Panc1 (cell line): ENCODE data around the gene TUSC7. TPM values are rescaled to one million over a fixed set of nuclear protein-coding genes. Genes with fewer than 3 reads are reported as not detected.

Experiments
- ATAC-seq: fragments of 200-7000 bp; cut with Tn5 transposase; 2 replicates; pipeline ENCODE4 v1.9.1; 2020; ENCODE audit warnings: mild to moderate bottlenecking, moderate library complexity
- BruUV-seq: library from RNA; stranded (reverse); fragments of 400-500 nt; replicated peaks from 2 replicates; lab custom pipeline; 2021; lab: Mats Ljungman, UMichigan
- CTCF ChIA-PET: fragments of 300-600 bp; sonication (Branson Sonifier 250); formaldehyde crosslinking; loops from one replicate; lab custom pipeline; 2022; ENCODE audit warnings: antibody characterized with exemption; lab: Charles Lee
- POLR2A ChIA-PET: fragments of 300-600 bp; sonication (Branson Sonifier 250); formaldehyde crosslinking; loops from one replicate; lab custom pipeline; 2022; ENCODE audit warnings: antibody characterized with exemption; lab: Charles Lee
- DNase-seq: peaks from one replicate; pipeline ENCODE4 v3.0.0-alpha.2; 2010; ENCODE audit warnings: low read depth, low spot score
- H3K27ac ChIP-seq: 2 replicates; pipeline ENCODE4 v1.5.1; 2011; ENCODE audit warnings: mild to moderate bottlenecking, low read length, inconsistent platforms
- H3K27me3 ChIP-seq: fragments of 200-500 bp; sonication (Bioruptor generic); 2 replicates; pipeline ENCODE4 v1.6.0; 2014; ENCODE audit warnings: low read length, inconsistent platforms; ENCODE audit not compliant: control insufficient read depth, insufficient read depth
- H3K36me3 ChIP-seq: fragments of 200-500 bp; sonication (Bioruptor generic); 2 replicates; pipeline ENCODE4 v1.5.1; 2014; ENCODE audit warnings: inconsistent platforms, mild to moderate bottlenecking, low read length, moderate library complexity; ENCODE audit not compliant: control insufficient read depth, insufficient read depth
- H3K4me1 ChIP-seq: 2 replicates; pipeline ENCODE4 v1.5.1; 2011; ENCODE audit warnings: inconsistent platforms, mild to moderate bottlenecking, low read length, moderate library complexity; ENCODE audit not compliant: control insufficient read depth, insufficient read depth
- H3K4me3 ChIP-seq, 2 experiments: 2 replicates each; pipeline ENCODE4 v1.5.1; 2011 to 2012; ENCODE audit warnings: low read depth in 2 of 2, low read length in 2 of 2, mild to moderate bottlenecking in 2 of 2, inconsistent platforms in 1 of 2, moderate library complexity in 1 of 2
- H3K9me3 ChIP-seq: fragments of 200-500 bp; sonication (Bioruptor generic); 2 replicates; pipeline ENCODE4 v1.5.1; 2014; ENCODE audit warnings: low read depth, mild to moderate bottlenecking, inconsistent platforms, low read length, moderate library complexity; ENCODE audit not compliant: control insufficient read depth, insufficient read depth
- CTCF ChIP-seq: fragments of 450-650 bp; IDR thresholded peaks from 2 replicates; pipeline ENCODE4 v1.5.1; 2017; ENCODE audit warnings: mild to moderate bottlenecking
- POLR2AphosphoS5 ChIP-seq: IDR thresholded peaks from 2 replicates; pipeline ENCODE4 v1.6.1; 2012; ENCODE audit warnings: mild to moderate bottlenecking, low read depth, low read length, moderate library complexity
- REST ChIP-seq, 2 experiments: IDR thresholded peaks; 2 replicates each; pipeline ENCODE4 v1.6.1; 2011 to 2012; ENCODE audit warnings: low read depth in 2 of 2, control low read depth in 1 of 2, low read length in 1 of 2, mild to moderate bottlenecking in 1 of 2, moderate library complexity in 1 of 2; ENCODE audit not compliant: insufficient read depth in 1 of 2
- SIN3A ChIP-seq: IDR thresholded peaks from 2 replicates; pipeline ENCODE4 v1.6.1; 2012; ENCODE audit warnings: low read depth, mild to moderate bottlenecking, low read length, moderate library complexity, borderline replicate concordance; ENCODE audit not compliant: insufficient read depth
- TCF7L2 ChIP-seq: IDR thresholded peaks from 2 replicates; pipeline ENCODE4 v1.6.1; 2011; ENCODE audit warnings: mild to moderate bottlenecking, low read depth, low read length, inconsistent platforms
- in situ Hi-C: cut with HindIII; loops from 2 replicates; pipeline ENCODE4 v1.10.0; 2016; ENCODE audit warnings: low sequenced_read_pairs, low pct_unique_long_range_greater_than_20kb
- intact Hi-C: fragments of 100-400 bp; cut with micrococcal nuclease; formaldehyde crosslinking; loops from one replicate; pipeline ENCODE4 v1.10.0; 2022; ENCODE audit not compliant: unreplicated experiment
- total RNA-seq: library from RNA; stranded (reverse); gene quantifications from one replicate; pipeline ENCODE4 v1.2.1, GENCODE V29; 2021; ENCODE audit not compliant: unreplicated experiment

TUSC7 gene
- total RNA-seq, 1 experiment from 2014 or later, result not detected

- no peak for TF ChIP-seq TCF7L2
- no peak for TF ChIP-seq REST (IDR thresholded peaks at IDR 0.05; ENCODE audit: insufficient read depth in 1 of 2, low read depth in 2 of 2, low read length in 1 of 2)
- TF ChIP-seq SIN3A, result no peak
- TF ChIP-seq CTCF, result no peak
- TF ChIP-seq POLR2AphosphoS5, result no peak
- H3K27me3 ChIP-seq, result no peaks in the 10 kb centered on the region
- intact Hi-C loops (no loop called here), in situ Hi-C loops (no loop called here)
- H3K9me3 ChIP-seq, result no peaks in the 10 kb centered on the region
- no peak overlapping the region for H3K27ac ChIP-seq
- no peaks in the 10 kb centered on the region for H3K4me1 ChIP-seq
- H3K36me3 ChIP-seq, result no peaks in the 10 kb centered on the region
- BruUV-seq, result no TSS peak
- ATAC-seq (no peak), DNase-seq (no peak)
- ChIA-PET CTCF (no interaction called here), POLR2A (no interaction called here)
- H3K4me3 ChIP-seq, result no peak overlapping the region
Measured at GRCh38 chr3:116739678-116740077, 30.1 kb downstream of the TUSC7 start.

GRCh38 chr3:116740293-116740692 lies 30.7 kb downstream of the TUSC7 start:
- intact Hi-C loops, result no loop called here

More at GRCh38 chr3:116740293-116740692, 30.7 kb downstream of the TUSC7 start:
- BruUV-seq, result no TSS peak
- ChIA-PET CTCF (no interaction called here), POLR2A (no interaction called here)
- ATAC-seq, result no peak
- H3K27me3 ChIP-seq, result no peaks in the 10 kb centered on the region
- H3K36me3 ChIP-seq, result no peaks in the 10 kb centered on the region
- in situ Hi-C loops, result no loop called here
- no peak overlapping the region for H3K4me3 ChIP-seq
- no peaks in the 10 kb centered on the region for H3K4me1 ChIP-seq
- H3K27ac ChIP-seq, result no peak overlapping the region
- no peaks in the 10 kb centered on the region for H3K9me3 ChIP-seq
- no peak for DNase-seq
- TF ChIP-seq TCF7L2 (no peak), SIN3A (no peak), REST (IDR thresholded peaks at IDR 0.05; ENCODE audit: insufficient read depth in 1 of 2, low read depth in 2 of 2, low read length in 1 of 2) (no peak), CTCF (no peak), POLR2AphosphoS5 (no peak)
